Cardiac septum (tissue), 1 donor: ENCODE data around the gene CD72. TPM values are rescaled to one million over a fixed set of nuclear protein-coding genes. Genes with fewer than 3 reads are reported as not detected.

ENCODE experiments used
- DNase-seq: peaks from one replicate; pipeline ENCODE4 v3.0.0-alpha.2; 2020; ENCODE audit warnings: low spot score
- intact Hi-C: fragments of 100-400 bp; cut with DNase I; formaldehyde crosslinking; loops from one replicate; pipeline ENCODE4 v1.14.0; 2022
- microRNA-seq: library from miRNA; unstranded; fragments of <30 nt; microRNA quantifications from one replicate; pipeline ENCODE4 v1.2.0, GENCODE V29; 2020
- total RNA-seq: library from RNA; stranded (reverse); fragmentation: NEBNext Ultra II Directional; extraction: Animal tissue kit (Norgen Biotek cat#: 25700); gene quantifications from one replicate; pipeline ENCODE4 v1.2.1, GENCODE V29; 2021
- donor health status: DM: no; HTN: no; CAD: no.

Gene CD72
- total RNA-seq, 1 donor from 2014 or later: 0.59 TPM

DNA sequence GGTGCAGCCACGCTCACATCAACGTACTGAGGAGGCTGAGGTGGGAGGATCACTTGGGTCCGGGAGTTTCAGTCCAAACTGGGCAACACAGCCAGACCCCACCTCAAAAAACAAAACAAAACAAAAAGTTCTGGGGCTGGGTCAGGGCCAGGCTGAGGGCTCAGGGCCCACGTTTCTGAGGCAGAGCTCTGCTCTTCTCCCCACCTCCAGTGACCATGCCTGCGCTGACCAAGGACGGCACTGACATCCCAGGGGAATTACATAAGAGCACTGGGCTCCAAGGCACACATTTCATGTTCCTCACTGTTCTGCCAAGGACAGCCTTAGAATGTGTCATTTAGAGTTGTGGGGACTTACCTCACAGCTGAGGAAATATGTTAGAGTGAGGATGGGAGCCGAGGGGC is 53.6 kb downstream of the CD72 start:
- intact Hi-C loops: no loop called here
- no peak for DNase-seq

DNA sequence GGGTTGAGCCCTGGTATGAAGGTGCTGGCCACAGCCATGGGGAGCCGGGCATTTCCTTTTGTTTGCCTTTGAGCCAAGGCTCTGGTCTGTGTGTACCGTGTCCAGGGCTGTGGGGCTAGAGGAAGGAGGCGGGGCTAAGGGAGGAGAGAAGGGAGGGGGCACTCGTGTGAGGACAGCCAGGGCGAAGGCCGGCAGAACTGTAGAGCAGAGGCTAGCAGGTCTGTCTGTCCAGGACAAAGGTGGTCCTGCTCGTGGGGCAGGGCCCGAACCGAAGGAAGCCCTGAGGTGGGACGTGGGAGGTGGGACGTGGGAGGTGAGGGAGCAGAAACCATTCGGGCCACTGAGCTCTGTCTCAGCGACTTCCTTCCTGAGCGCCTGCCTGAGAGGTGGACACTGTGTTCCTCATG is 54.4 kb downstream of the CD72 start:
- intact Hi-C loops: no loop called here
- no peak for DNase-seq

DNA sequence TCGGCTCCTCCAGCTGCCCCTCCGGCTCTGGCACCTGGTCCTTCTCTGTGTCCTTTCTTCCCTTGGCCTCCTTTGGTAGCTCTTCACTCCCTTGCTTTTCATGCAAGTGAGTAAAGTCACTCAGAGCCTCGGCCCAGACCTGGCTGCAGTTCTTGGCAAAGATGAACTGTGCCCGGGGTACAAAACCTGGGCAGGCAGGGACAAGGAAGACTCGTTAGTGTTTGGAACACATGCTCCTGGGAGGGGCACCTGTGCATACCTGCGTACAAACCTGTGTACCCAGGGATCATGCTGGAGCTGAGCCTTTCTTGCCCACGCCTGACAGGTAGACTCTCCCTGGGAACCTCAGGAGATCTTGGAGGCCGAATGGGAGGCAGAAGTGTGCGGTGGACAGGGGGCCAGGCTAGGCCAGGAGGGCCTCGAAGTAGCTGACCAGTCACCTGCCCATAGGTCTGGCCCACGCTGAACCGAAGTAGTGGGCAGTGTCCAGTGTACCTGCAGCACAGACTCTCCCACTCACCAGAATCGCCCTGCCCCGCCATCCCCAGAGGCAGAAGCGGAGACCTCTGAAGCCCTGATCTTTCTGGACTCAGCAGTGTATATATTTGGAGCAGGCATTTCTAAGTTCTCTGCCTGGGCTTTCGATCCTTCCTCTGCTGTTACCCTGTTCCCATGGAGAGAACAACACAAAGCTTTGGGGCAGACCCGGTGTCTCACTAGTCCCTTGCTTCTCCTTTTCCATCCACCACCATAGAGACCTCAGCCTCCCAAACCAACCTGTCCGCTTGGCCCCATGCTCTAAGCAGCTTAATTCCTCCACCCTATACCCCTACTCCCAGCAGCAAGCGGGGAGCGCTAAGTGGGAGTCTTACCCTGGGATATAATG is 55.1 kb downstream of the CD72 start:
- intact Hi-C loops: no loop called here
- DNase-seq: no peak

DNA sequence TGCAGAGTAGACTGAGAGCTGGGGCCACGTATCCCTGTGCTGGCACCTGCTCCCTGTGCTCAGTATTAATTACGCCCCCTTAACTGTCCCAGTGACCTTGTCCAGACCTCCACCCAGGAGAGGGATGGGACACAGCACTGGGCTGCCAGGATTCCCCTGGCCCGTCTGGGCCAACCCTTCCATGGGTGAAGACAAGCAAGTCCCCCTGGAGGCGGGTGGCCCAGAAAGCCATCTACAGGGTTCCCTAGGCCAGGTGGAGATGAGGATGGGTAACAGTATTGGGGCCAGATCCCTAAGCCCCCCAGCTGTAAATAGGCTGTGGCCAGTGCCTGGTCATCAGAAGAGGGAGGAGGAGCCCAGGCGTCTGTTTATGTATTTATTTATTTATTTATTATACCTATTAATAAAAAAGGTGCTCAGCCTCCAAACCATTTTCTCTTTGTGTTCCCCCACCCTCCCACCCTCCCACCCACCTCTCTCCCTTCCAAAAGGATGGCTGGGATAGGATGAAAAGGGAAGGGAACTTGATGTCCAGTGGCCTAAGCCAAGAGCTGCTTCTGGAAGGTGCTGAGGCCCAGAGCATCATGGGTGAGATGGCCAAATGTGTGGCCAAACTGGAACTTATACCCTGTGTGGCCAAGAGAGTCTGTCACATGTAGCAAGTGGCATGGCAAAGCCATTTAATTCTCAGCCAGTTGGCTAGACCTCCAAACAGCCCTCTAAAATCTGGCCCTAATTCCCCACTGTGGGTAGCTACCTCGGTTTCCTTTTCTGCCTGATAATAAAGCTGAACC is 56.5 kb downstream of the CD72 start:
- intact Hi-C loops: no loop called here
- DNase-seq: no peak

DNA sequence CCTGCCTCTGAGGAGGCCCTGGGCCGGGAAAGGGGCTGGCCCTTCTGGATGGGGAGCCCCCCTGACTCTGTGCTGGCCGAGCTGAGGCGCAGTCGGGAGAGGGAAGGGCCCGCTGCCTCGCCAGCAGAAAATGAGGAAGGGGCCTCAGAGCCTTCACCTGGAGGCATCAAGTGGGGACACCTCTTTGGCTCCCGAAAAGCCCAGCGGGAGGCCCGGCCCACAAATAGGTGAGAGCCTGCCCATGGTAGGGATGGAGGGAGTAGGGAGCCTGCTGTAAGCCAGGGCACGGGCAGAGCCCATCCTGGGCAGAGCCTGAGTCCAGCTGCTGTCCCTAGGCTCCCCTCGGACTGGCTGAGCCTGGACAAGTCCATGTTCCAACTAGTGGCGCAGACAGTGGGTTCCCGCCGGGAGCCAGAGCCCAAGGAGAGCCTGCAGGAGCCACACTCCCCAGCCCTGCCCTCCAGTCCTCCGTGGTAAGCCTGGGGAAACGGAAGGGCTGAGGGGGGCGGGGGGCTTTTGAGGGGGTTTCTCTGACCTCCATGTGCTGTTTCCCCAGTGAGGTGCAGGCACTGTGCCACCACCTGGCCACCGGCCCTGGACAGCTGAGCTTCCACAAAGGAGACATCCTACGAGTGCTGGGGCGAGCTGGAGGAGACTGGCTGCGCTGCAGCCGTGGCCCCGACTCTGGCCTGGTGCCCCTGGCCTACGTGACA is 57.4 kb downstream of the CD72 start:
- DNase-seq: no peak
- intact Hi-C loops: no loop called here

Small RNA genes lying within 50 kb of the gene (microRNA-seq; reads per million reads assigned to microRNA genes)
- gene MIR4667: not detected

Other genes with a start within 250 kb of the CD72 start
- gene RUSC2, start 128.3 kb downstream of the CD72 start, total RNA-seq: 44.5 TPM
- 34.2 TPM for gene TESK1, start 13.2 kb downstream of the CD72 start, total RNA-seq
- gene SIT1, start 32.5 kb upstream of the CD72 start, total RNA-seq: not detected
- 10,677 TPM for gene RMRP, start 39.6 kb upstream of the CD72 start, total RNA-seq
- gene CCDC107, start 39.9 kb upstream of the CD72 start, total RNA-seq: 47.7 TPM
- 0.48 TPM for gene ARHGEF39, start 46.8 kb upstream of the CD72 start, total RNA-seq
- 0.48 TPM for gene CA9, start 55.5 kb upstream of the CD72 start, total RNA-seq
- 690 TPM for gene TPM2, start 71.5 kb upstream of the CD72 start, total RNA-seq
- 291 TPM for gene TLN1, start 113.8 kb upstream of the CD72 start, total RNA-seq
- 25.0 TPM for gene CREB3, start 114.3 kb upstream of the CD72 start, total RNA-seq
- 98.6 TPM for gene GBA2, start 130.8 kb upstream of the CD72 start, total RNA-seq
- gene RGP1, start 130.9 kb upstream of the CD72 start, total RNA-seq: 40.0 TPM
- not detected for gene MSMP, start 135.9 kb upstream of the CD72 start, total RNA-seq
- 20.4 TPM for gene NPR2, start 173.2 kb upstream of the CD72 start, total RNA-seq
- 3.5 TPM for gene SPAG8, start 193.8 kb upstream of the CD72 start, total RNA-seq
- gene HINT2, start 196.6 kb upstream of the CD72 start, total RNA-seq: 57.6 TPM
- not detected for gene FAM221B, start 210.3 kb upstream of the CD72 start, total RNA-seq
- 22.0 TPM for gene TMEM8B, start 210.8 kb upstream of the CD72 start, total RNA-seq